ENCODE results near the gene FAM53B. TPM values are rescaled to one million over a fixed set of nuclear protein-coding genes. Genes with fewer than 3 reads are reported as not detected.
A peak's percentile ranks its signal among the peaks of the same experiment; 100 is the strongest.

Gene FAM53B
- polyA plus RNA-seq, 6 donors from 2014 or later: 19.6 to 141 (median 31.5) TPM

DNA sequence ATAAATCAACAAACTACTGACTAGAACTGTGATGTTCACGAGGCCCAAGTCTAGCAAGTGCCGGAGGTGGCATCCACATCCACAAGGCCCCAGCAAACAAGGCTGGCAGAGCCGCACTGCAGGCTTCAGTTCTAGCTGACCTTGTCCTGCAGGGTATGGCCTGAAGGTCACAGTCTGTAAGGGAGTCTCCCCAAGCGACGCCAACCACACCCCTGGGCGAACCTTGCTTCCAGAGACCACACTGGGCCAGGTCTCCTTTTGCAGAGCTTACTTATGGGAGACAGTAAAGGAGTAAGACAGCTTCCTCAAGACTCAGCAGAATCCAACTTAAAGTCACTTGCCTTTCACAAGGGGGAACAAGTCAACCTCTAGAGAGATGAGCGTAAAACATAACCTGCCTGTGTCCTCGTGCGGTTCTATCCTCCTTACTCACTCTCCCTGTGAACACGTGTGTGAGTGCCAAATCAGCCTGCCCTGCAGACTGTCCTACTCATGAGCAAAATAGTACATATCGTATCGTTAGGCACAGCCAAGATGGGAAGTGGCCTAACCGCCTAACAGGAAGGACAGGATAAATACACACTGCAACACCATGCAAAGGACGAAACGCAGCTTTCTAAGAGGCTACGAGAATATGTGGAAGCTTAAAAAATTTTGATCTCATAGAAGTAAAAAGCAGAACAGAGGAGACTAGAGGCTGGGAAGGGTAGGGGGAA, 22.7 kb downstream of the FAM53B start:
- peaks cover 0 to 7% of the 10 kb centered on the region in 2 donors for H3K36me3 Mint-ChIP-seq
- H3K4me1 Mint-ChIP-seq: peaks cover 76 to 99% (median 90%) of the 10 kb centered on the region in 3 donors
- H3K9me3 Mint-ChIP-seq: peaks cover 0 to 1% (median 0%) of the 10 kb centered on the region in 7 donors
- no peaks in the 10 kb centered on the region for H3K27me3 Mint-ChIP-seq
- peak overlapping the region; percentile 86 to 99 (median 96) for H3K27ac Mint-ChIP-seq
- peak overlapping the region; percentile 28 to 77 (median 60) for H3K4me3 Mint-ChIP-seq
- ATAC-seq (ENCODE audit: low read depth in 2 of 2): no peak
- DNase-seq: no peak

DNA sequence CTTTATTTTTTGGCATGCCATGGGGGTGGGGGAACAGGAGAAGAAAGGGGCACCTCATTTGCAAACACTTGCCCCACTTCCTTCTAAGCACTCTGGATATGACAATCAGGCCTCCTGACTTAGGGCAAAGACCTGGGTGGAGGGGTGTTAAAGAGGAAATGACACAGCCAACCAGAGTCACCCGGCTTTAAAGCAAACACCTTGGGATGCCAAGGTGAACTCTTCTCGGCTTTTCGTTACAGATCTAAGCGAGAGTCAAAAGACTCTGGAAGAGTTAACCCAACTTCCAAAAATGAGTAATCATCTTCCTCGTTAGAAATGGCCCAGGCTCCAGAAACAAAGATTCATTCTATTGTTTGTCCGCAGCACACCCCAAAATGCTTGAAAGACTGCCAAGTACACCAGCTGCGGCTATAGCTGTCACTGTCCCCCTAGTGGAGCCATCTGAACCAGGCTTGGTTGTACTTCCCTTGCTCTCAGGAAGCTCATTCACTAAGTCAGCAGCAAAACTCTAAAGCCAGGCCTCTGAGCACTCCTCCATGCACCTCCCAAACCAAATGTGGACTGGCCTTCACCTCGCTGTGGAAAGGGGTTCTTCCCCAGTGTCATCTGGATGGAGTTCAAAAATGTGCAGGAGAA, 24.8 kb downstream of the FAM53B start:
- peak overlapping the region; percentile 50 to 88 (median 72) for H3K4me3 Mint-ChIP-seq
- peak overlapping the region; percentile 98 to 100 (median 99) for H3K27ac Mint-ChIP-seq
- H3K4me1 Mint-ChIP-seq: peaks cover 80 to 99% (median 93%) of the 10 kb centered on the region in 3 donors
- ATAC-seq (ENCODE audit: low read depth in 2 of 2) (peak; percentile 61 to 71), DNase-seq (peak; percentile 84)
- peaks cover 0 to 1% (median 0%) of the 10 kb centered on the region in 7 donors for H3K9me3 Mint-ChIP-seq
- H3K27me3 Mint-ChIP-seq: no peaks in the 10 kb centered on the region
- peaks cover 0 to 7% of the 10 kb centered on the region in 2 donors for H3K36me3 Mint-ChIP-seq

DNA sequence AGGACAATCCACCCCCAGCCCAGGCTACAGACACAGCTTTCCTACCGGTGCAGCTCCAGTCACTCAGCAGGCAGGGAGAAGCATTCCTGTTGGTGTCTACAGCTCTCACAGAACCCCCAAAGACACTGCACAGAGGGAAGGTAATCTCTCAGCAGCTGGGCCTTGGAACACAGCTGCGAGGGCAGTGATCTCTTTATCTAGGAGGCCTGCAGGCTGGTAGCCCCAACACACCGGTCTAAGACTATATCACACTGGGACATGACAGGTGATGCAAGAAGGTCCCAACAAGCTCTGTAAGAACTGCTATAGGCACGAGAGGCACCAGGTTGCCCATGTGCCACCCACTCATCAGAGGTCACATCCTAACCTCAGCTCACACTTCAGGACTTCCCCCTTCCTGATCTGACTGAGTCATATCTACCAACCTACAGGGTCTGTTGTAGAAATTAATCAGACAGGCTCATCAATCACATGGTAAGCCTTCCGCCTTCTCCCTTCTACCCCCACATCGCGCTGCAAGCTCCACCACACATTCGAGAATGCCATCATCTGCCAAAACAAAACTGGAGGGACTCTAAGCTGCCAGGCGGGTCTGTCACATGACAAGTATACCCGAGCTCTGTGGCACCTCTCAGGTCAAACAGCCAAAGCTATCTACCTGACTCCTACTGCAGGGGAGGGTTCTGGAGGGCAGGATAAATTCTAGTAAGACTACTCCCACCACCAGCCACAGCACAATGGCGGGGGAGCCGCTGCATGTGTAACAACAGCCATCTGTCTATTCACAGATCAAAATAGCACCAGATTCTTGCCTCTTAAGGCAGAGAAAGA, 26.1 kb downstream of the FAM53B start:
- peaks cover 0 to 1% (median 0%) of the 10 kb centered on the region in 7 donors for H3K9me3 Mint-ChIP-seq
- peak overlapping the region; percentile 98 to 100 (median 99) for H3K27ac Mint-ChIP-seq
- peaks cover 78 to 99% (median 92%) of the 10 kb centered on the region in 3 donors for H3K4me1 Mint-ChIP-seq
- DNase-seq: peak; percentile 83
- no peaks in the 10 kb centered on the region for H3K27me3 Mint-ChIP-seq
- peaks cover 7 to 9% of the 10 kb centered on the region in 2 donors for H3K36me3 Mint-ChIP-seq
- ATAC-seq (ENCODE audit: low read depth in 2 of 2): peak; percentile 71 to 72
- peak overlapping the region; percentile 15 to 88 (median 68) for H3K4me3 Mint-ChIP-seq

DNA sequence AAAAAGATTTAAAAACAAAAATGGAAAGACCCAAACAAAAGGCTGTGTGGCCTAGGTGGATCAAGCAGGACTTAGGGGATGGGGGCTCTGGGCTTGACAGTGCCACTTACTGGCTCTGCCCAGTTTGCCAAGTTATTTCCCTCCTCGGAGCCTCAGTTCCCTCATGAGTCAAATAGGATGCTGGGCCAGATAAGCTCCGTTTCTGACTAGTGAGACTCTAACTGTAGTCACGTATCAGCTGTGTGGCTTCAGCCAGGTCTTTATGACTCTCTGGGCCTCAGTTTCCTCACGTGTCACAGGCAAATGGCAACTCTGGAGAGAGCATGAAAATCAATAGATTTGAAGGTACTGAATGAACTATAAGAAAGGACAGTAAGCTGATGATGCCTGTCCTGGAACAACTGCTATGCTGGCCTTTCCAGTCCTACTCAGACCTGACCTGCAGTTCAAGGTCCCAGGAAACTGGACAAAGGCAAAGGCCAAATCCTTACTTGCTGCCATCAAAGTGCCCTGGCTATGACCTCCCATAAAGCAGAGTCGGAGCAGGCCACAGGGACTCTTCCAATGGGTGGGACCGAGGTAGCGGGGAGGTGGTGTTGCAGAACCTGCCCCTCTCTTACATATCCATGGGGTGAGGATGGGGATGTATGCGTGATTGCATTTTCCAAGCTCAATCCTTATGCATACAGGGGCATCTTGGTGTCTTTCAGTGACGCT, 27.0 kb downstream of the FAM53B start:
- no peak for DNase-seq
- Mint-ChIP-seq H3K4me1 (peaks cover 77 to 99% (median 92%) of the 10 kb centered on the region in 3 donors), H3K27ac (peak overlapping the region; percentile 98 to 100 (median 99)), H3K4me3 (peak overlapping the region in 7 of 8 donors; percentile 15 to 88 (median 65)), H3K27me3 (no peaks in the 10 kb centered on the region), H3K9me3 (peaks cover 0 to 1% (median 0%) of the 10 kb centered on the region in 7 donors), H3K36me3 (peaks cover 8 to 11% of the 10 kb centered on the region in 2 donors)
- no peak for ATAC-seq (ENCODE audit: low read depth in 2 of 2)

DNA sequence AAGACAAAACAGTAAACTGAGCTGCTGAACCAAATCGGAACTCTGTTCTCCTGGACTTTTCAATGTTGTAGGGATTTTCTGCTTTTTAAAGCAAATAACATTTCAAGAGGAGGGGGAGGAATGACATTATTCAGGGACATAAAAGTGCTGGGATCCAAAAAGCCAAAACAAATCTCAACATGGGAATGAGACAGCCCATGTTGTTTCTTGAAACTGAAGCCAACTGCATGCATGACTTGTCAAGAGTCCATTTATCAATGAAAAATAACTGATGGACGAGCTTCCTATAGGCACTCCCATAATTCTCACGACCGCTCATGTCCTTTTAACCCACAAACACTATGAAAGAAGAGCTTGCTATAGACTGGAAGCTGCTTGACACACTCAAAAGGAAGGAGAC, 27.8 kb downstream of the FAM53B start:
- H3K4me3 Mint-ChIP-seq: peak overlapping the region in 5 of 8 donors; percentile 55 to 77 (median 61)
- H3K27me3 Mint-ChIP-seq: no peaks in the 10 kb centered on the region
- DNase-seq: no peak
- H3K9me3 Mint-ChIP-seq: peaks cover 0 to 1% (median 0%) of the 10 kb centered on the region in 7 donors
- H3K4me1 Mint-ChIP-seq: peaks cover 70 to 97% (median 84%) of the 10 kb centered on the region in 3 donors
- peak overlapping the region; percentile 98 to 100 (median 99) for H3K27ac Mint-ChIP-seq
- peaks cover 8 to 11% of the 10 kb centered on the region in 2 donors for H3K36me3 Mint-ChIP-seq
- no peak for ATAC-seq (ENCODE audit: low read depth in 2 of 2)

DNA sequence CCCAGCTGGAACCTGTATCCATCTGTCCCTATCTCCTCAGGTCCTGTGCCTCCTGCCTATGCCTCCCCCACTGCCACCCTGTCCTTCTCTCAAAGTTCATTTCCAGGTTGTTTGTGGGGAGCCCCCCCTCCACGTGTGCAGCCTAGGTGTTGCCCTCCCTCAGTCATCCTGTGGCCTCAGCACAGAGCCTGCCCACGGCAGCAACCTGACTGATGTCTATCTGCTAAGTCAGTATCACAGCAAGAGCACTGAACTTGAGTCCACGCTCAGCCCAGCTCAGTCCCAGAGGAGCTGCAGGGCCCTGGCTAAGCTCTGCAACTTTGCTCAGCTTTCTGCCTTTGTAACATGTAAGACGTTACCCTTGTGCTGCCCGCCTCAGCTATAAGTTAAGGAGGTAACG, 28.7 kb downstream of the FAM53B start:
- peak overlapping the region in 5 of 8 donors; percentile 41 to 61 (median 55) for H3K4me3 Mint-ChIP-seq
- H3K4me1 Mint-ChIP-seq: peaks cover 73 to 97% (median 84%) of the 10 kb centered on the region in 3 donors
- no peak for DNase-seq
- H3K9me3 Mint-ChIP-seq: no peaks in the 10 kb centered on the region
- no peaks in the 10 kb centered on the region for H3K27me3 Mint-ChIP-seq
- H3K36me3 Mint-ChIP-seq: peaks cover 8 to 11% of the 10 kb centered on the region in 2 donors
- H3K27ac Mint-ChIP-seq: peak overlapping the region in 4 of 6 donors; percentile 94 to 99 (median 96)
- no peak for ATAC-seq (ENCODE audit: low read depth in 2 of 2)

DNA sequence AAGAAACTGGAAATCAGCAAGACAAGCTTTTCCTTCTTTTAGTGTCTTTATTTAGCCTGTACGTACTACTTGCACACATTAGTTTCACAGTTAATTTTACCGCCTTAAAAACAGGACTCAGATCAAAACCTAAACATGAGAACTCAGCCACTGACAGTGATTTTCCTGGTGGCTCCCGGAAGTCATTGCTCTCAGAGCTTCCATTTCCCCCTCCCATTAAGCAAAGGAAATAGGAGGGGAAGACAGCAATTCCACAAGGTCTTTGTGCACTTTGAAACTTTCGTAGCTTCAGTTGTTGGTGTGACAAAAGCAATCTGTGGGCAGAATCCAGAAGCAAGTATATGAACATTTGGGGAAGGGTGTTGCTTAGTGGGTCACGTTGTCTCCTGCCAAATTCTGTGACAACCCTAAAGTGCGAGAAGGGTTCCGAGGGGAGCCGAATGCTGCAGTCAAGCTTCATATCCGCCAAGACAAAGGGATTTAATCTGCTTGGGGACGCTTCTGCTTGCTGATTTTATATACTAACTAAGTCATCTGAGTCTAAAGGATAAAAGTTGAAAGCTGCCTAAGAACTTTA, 30.4 kb downstream of the FAM53B start:
- ATAC-seq (ENCODE audit: low read depth in 2 of 2): no peak
- peak overlapping the region in 2 of 8 donors; percentile 4 to 66 for H3K4me3 Mint-ChIP-seq
- peaks cover 8 to 11% of the 10 kb centered on the region in 2 donors for H3K36me3 Mint-ChIP-seq
- no peaks in the 10 kb centered on the region for H3K9me3 Mint-ChIP-seq
- H3K4me1 Mint-ChIP-seq: peaks cover 81 to 97% (median 87%) of the 10 kb centered on the region in 3 donors
- DNase-seq: no peak
- H3K27ac Mint-ChIP-seq: peak overlapping the region in 5 of 6 donors; percentile 51 to 94 (median 84)
- H3K27me3 Mint-ChIP-seq: no peaks in the 10 kb centered on the region

DNA sequence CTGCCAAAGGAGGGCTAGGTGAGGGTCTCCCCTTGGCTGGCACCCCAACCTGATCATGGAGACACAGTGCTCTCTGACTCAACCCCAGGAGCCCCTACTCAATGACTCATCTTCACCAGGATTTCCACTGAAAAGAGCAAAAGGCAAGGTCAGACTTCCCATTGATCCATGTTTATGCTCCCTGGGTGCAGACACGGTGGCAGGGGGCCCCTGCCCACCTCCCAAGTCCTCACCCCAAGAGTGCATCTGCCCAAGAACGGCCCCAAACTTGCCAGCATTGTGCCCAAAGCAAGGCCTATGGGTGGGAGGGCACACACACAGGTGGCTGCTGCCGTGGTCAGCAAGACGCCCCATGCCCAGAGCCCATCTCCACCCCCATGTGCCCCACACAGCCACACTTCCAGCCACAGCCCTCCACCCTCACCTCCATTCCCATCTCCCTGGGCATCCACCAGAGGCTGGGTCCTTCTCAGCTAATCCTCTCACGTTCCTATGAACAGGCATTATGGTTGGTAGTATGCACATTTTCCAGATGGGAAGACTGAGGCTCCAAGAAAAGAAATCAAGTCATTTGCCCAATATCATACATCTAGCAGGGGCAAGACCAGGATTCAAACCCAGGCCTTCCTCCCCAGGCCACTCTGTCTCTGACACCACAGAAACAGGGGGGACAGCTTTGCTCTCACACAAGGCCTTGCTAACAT, 31.3 kb downstream of the FAM53B start:
- H3K36me3 Mint-ChIP-seq: peaks cover 8 to 11% of the 10 kb centered on the region in 2 donors
- peak overlapping the region; percentile 49 to 94 (median 89) for H3K27ac Mint-ChIP-seq
- no peaks in the 10 kb centered on the region for H3K9me3 Mint-ChIP-seq
- DNase-seq (no peak), ATAC-seq (ENCODE audit: low read depth in 2 of 2) (no peak)
- peak overlapping the region in 6 of 8 donors; percentile 6 to 75 (median 38) for H3K4me3 Mint-ChIP-seq
- no peaks in the 10 kb centered on the region for H3K27me3 Mint-ChIP-seq
- H3K4me1 Mint-ChIP-seq: peaks cover 80 to 97% (median 85%) of the 10 kb centered on the region in 3 donors

DNA sequence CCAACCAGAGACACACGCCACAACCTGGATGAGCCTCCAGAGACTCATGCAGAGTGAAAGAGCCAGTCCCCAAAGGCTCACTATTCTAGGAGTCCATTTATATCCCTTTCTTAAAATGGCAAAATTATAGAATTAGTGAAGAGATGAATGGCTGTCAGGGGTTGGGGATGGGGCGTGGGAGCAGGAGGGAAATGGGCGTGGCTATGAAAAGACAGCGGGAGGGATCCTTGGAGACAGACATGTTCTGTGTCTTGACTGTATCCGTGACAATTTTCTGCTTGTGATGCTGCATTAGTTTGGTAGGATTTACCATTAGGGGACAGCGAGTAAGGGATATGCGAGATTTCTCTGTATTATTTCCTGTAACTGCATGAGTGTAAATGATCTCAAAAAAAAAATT, 33.0 kb downstream of the FAM53B start:
- Mint-ChIP-seq H3K27ac (peak overlapping the region in 5 of 6 donors; percentile 42 to 94 (median 92)), H3K4me1 (peaks cover 73 to 97% (median 80%) of the 10 kb centered on the region in 3 donors), H3K36me3 (peaks cover 11 to 14% of the 10 kb centered on the region in 2 donors), H3K27me3 (no peaks in the 10 kb centered on the region), H3K9me3 (no peaks in the 10 kb centered on the region), H3K4me3 (peak overlapping the region in 6 of 8 donors; percentile 2 to 80 (median 62))
- no peak for ATAC-seq (ENCODE audit: low read depth in 2 of 2)
- DNase-seq: no peak

DNA sequence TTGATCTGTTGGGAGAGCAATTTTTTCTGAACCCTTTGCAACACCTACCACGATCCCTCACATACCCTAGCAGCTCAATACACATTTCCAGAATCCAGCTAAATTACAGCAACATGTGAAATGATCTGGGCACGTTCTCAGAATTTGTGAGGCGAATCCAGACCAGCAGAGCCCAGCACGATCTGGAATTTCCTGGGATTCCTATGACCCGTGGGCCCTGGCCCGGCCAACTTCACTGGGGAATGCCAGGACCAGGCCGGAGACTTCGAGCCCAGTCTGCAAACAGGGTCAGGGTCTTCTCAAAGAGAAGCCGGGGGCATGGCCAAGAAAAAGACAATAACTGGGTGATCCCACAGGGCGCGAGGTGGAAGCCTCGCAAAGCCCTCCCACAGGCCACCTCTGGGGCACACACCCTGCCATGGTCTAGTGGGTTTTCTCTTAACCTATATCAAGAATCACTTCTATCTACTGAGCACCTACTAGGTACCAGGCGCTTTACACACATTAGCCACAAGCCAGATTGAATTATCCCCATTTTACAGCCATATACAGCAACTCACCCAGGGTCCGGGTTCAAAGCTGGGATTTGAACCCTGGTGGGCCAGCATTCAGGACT, 33.8 kb downstream of the FAM53B start:
- ATAC-seq (ENCODE audit: low read depth in 2 of 2): peak; percentile 70 to 76
- Mint-ChIP-seq H3K27ac (peak overlapping the region; percentile 81 to 94 (median 91)), H3K9me3 (no peaks in the 10 kb centered on the region), H3K4me3 (peak overlapping the region in 7 of 8 donors; percentile 24 to 80 (median 63)), H3K27me3 (no peaks in the 10 kb centered on the region), H3K36me3 (peaks cover 11 to 16% of the 10 kb centered on the region in 2 donors), H3K4me1 (peaks cover 71 to 96% (median 80%) of the 10 kb centered on the region in 3 donors)
- DNase-seq: no peak

DNA sequence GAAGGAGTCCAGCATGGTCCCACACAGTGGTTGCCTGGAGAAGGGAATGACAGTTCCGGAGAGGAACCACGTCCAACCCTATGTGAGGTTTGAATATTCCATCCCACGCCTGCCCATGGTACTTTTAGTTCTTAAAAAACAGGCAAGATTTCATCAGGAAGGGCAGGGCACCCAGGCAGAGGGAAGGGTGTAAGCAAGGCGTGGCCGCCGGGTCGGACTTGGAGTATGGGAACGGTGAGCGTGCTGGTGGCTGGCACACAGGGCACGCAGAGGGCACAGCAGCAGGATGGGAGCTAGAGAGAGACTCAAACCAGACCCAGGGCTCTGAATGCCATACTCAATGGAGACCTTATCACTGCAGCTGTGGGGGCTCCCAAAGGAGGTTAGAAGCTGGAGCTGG, 34.3 kb downstream of the FAM53B start:
- H3K4me1 Mint-ChIP-seq: peaks cover 71 to 96% (median 80%) of the 10 kb centered on the region in 3 donors
- DNase-seq (no peak), ATAC-seq (ENCODE audit: low read depth in 2 of 2) (no peak)
- peak overlapping the region in 7 of 8 donors; percentile 22 to 79 (median 57) for H3K4me3 Mint-ChIP-seq
- peak overlapping the region; percentile 62 to 94 (median 86) for H3K27ac Mint-ChIP-seq
- H3K27me3 Mint-ChIP-seq: no peaks in the 10 kb centered on the region
- H3K9me3 Mint-ChIP-seq: no peaks in the 10 kb centered on the region
- peaks cover 11 to 21% of the 10 kb centered on the region in 2 donors for H3K36me3 Mint-ChIP-seq

Data from naive B cell (primary cell).